Medulla oblongata (tissue), 1 donor: ENCODE measurements around the gene F2RL3.
"Not testable (repeated sequence)": the region's sequence is repeated elsewhere in the genome, so short reads cannot be mapped to it uniquely, and the experiment has no call there.

ENCODE experiments used
- DNase-seq: peaks from one replicate; pipeline ENCODE4 v3.0.0-alpha.2; 2015; ENCODE audit errors: extremely low spot score

The F2RL3 gene

DNA sequence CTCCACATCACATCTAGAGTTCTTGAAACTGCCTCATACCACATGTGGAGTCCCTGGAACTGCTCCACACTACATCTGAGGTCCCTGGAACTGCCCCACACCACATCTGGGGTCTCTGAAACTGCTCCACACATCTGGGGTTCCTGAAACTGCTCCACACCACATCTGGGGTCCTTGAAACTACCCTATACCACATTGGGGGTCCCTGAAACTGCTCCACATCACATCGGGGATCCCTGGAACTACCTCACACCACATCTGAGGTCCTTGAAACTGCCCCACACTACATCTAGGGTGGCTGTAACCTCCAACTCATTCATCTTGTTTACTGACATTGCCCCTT lies 33.8 kb downstream of the F2RL3 start:
- no peak for DNase-seq

DNA sequence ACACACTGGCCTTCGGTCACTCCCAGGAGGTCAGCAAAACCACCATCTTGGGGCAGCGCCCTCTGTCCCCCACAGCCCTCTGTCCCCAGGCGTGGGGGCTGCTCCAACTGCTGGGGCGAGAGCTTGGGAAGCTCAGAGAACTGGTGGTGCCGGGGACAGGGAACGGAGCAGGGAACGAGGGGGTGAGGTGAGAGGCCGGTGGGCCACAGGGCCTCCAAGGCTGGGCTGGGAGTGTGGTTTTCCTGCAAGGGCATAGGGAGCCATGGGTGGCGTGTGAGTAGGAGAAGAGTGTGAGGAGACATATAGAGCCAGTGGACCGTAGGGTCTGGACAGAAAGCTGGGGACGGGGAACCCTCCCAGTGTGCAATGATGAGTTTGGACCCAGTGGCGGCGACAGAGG lies 34.1 kb downstream of the F2RL3 start:
- no peak for DNase-seq

DNA sequence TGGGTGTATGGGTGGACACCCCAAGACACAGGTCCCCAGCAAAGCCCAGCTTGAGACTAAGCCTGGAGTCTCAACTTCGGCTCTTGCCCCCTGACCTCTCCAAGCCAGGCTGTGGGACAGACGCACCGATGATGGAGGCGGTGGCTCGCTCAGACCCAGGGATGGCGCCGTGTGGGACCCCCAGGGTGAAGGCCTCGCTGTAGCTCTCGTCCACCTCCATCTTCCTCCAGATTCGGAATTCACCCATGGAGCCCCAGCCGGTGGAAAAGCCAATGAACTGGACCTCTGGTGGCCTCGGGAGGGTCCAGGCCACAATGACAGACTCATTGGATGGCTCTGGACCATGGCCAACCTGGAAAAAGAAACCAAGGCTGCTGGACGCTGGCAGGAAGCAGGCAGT lies 39.1 kb downstream of the F2RL3 start:
- DNase-seq, result no peak

DNA sequence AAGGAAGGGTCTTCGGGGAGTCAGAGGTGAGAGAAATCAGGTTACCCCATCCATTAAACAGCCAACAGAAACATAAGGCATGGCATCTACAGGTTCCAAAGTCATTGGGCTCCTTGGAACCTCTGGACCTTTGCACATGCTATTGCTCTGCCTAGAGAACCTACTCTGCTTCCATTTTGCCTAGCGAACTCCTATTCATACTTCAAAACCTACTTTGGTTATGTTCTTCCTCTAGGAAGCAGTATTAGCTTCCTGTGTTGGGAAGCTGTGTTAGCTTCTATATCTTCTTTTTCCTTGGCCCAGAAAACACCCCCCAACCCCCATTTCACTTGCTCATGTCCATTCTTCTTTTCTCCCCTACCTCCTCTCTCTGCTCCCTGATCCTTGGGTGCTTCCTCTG lies 39.6 kb downstream of the F2RL3 start:
- DNase-seq, result no peak

DNA sequence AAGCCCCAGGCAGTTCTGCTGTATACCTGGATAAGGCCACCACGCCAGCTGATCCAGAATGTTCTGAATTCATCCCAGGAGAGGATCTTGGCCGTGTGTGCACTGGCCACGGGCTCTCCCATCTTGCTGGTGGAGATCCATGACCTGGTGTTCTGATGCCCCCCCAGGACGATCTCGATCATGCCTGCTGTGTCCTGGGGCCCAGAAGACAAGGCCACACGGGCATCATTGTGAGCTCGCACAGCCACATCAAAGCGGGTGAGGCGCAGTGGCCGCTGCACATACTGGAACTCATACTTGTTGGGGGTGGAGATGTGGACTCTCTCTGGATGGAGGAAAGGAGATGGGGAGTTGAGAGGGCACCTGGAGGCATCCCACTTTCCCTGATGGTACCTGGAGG lies 40.1 kb downstream of the F2RL3 start:
- no peak for DNase-seq

DNA sequence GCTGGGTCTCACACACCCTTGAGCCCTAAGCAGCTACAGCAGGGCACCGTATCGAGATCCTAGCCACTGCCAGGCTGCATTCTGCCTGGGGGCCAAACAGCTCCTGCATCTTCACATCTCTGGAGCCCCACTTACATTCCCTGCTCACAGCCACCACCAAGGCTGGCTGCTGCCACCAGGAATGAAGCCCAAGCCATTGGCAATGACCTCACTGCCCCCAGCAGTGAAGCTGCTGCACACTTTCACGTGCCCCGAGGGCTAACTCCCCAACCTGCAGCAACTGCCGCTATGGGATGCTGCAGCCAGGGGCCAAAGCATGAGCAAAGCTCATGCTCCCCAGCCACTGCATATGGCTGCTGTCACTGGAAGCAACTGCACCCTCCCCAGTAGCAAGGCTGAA lies 42.0 kb downstream of the F2RL3 start:
- DNase-seq, result no peak

DNA sequence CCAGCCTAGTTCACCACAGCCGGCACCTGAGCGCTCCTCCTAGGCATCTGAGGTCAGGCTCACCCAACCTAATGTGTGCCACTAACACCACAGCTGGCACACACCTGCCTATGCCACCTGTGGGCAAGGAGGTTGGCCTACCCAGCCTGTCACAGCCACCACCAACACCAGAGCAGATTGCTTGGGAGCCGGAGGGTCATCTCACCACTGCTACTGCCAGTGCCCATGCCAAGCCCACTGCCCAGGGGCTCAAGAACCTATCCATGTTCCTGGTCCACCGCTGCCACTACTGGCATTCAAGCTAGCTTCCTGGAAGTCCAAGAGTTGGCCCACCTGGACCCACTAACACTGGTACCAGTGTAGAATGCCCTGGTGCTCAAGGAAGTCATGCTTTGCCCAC lies 42.5 kb downstream of the F2RL3 start:
- DNase-seq, result no peak

DNA sequence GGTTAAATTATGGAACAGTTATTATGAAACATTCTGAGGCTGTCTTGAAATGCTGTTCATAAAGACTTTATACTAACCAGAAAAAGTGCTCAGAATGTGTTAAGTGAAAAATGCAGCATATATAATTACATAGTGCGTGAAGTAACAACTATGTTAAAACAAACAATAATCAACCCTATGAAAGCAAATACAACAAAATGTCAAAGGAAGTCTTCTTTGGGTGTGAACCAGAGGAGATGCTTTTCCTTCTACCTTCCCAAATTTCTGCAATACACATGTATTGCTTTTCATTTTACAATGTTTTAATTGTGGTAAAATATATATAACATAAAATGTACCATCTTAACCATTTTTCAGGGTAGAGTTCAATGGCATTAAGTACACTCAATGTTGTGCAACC lies 45.7 kb downstream of the F2RL3 start:
- DNase-seq, result no peak

DNA sequence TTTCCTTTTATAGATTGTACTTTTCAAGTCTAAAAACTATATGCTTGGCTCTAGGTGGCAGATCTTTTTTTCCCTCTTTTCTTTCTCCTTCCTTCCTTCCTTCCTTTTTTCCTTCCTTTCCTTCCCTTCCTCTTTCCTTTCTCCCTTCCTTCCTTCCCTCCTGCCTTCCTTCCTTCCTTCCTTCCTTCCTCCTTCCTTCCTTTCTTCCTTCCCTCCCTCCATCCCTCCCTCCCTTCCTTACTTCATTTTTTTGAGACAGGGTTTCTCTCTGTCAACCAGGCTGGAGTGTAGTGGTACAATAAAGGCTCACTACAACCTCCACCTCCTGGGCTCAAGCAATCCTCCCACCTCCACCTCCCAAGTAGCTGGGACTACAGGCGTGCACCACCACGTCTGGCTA lies 48.1 kb downstream of the F2RL3 start:
- no peak for DNase-seq

DNA sequence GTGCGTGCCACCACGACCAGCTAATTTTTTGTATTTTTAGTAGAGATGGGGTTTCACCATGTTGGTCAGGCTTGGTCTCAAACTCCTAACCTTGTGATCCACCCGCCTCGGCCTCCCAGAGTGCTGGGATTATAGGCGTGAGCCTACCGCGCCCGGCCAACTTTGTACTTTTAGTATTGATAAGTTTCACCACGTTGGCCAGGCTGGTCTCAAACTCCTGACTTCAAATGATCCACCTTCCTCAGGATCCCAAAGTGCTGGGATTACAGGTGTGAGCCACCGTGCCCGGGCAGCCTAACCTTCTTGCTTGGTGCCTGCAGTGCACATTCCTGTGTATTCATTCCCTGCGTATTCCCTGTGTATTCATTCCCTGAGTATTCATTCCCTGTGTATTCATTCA lies 49.0 kb downstream of the F2RL3 start:
- not testable (repeated sequence) for DNase-seq

DNA sequence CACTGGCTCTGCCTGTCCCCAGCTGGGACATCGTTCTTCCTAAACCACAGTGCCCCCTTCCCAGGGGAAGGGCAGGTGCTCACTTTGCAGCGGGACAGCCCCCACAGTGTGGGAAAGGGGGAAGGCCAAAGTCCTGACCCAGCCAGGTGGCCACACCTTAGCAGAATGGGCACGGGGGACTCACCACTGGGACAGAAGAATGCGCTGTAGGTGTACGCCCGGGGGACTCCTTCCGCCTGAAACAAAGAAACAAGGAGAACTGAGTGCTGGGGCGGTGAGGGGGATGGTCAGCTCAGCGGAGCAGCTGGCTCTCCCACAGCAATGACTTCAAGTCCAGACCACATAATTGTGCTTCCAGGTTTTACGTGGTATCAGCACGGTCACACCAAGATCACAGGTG lies 49.4 kb downstream of the F2RL3 start:
- no peak for DNase-seq

DNA sequence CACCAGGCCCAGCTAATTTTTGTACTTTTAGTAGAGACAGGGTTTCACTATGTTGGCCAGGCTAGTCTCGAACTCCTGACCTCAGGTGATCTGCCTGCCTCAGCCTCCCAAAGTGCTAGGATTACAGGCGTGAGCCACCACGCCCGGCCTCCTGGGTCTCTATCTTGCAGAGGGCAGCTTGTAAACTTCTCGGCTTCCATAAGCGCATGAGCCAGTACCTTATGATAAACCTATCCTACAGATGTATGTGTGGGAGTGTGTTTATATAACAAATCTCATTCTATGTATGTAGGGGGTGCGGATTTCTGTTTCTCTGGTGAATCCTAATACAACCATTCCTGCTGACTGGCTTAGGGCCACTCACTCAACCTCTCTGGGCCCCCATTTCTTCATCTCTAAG lies 51.3 kb downstream of the F2RL3 start:
- DNase-seq, result not testable (repeated sequence)

DNA sequence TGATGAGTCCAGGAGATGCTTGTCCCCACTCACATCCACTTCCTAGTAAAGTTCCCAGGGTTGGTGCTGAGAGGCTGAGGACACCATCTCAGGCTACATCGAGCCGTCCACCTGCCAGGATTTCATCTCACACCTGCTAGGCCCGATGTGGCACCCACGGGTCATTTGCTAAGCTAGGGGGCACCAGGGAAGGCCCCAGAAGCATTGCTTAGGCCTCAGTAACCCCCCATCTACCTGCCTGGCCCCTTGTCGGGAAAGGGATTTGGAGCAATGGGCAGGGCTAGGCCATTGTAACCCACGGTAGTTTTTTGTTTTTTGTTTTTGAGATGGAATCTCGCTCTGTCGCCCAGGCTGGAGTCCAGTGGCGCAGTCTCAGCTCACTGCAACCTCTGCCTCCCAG lies 51.8 kb downstream of the F2RL3 start:
- no peak for DNase-seq
